Neuronal stem cell (in vitro differentiated cells): ENCODE data around the gene SLC6A9.
A peak's percentile ranks its signal among the peaks of the same experiment; 100 is the strongest.

Experiments
- DNase-seq: peaks from one replicate; pipeline ENCODE4 v3.0.0-alpha.2; 2013; ENCODE audit warnings: low spot score
- H2AFZ ChIP-seq: one replicate; pipeline ENCODE4 v1.6.1; 2013; ENCODE audit warnings: mild to moderate bottlenecking, low read length, inconsistent platforms
- H2AK5ac ChIP-seq: 2 replicates; pipeline ENCODE4 v1.6.1; 2013; ENCODE audit warnings: low read depth, mild to moderate bottlenecking, inconsistent platforms, low read length, moderate library complexity, mixed read lengths
- H2BK120ac ChIP-seq: 2 replicates; pipeline ENCODE4 v1.6.1; 2013; ENCODE audit warnings: low read depth, mild to moderate bottlenecking, inconsistent platforms, low read length, moderate library complexity, mixed read lengths
- H2BK12ac ChIP-seq: one replicate; pipeline ENCODE4 v1.6.1; 2013; ENCODE audit warnings: low read length, inconsistent platforms
- H2BK15ac ChIP-seq: 2 replicates; pipeline ENCODE4 v1.6.1; 2013; ENCODE audit warnings: mild to moderate bottlenecking, low read length, inconsistent platforms, mixed read lengths
- H2BK5ac ChIP-seq: one replicate; pipeline ENCODE4 v1.6.1; 2013; ENCODE audit warnings: inconsistent platforms, mild to moderate bottlenecking, low read length, moderate library complexity
- H3K14ac ChIP-seq: one replicate; pipeline ENCODE4 v1.6.1; 2013; ENCODE audit warnings: low read length, inconsistent platforms
- H3K18ac ChIP-seq: 2 replicates; pipeline ENCODE4 v1.6.1; 2013; ENCODE audit warnings: low read length, inconsistent platforms
- H3K23ac ChIP-seq: 2 replicates; pipeline ENCODE4 v1.6.1; 2013; ENCODE audit warnings: low read depth, mild to moderate bottlenecking, mixed read lengths, low read length, inconsistent platforms; ENCODE audit not compliant: poor library complexity
- H3K27ac ChIP-seq: replicated peaks from 3 replicates; pipeline ENCODE4 v1.5.1; 2013; ENCODE audit warnings: low read length, inconsistent platforms
- H3K27me3 ChIP-seq, 3 experiments: 2 replicates each; pipeline ENCODE4 v1.6.1; 2013; ENCODE audit warnings: low read length in 3 of 3, mild to moderate bottlenecking in 2 of 3, inconsistent platforms in 1 of 3, low read depth in 1 of 3, mixed read lengths in 1 of 3, moderate library complexity in 1 of 3; ENCODE audit not compliant: control insufficient read depth in 3 of 3, insufficient read depth in 3 of 3
- H3K36me3 ChIP-seq, 2 donors: replicated peaks in 1 of 2; 2 replicates each; pipeline ENCODE4 v1.6.1; 2013; ENCODE audit warnings: low read length in 2 of 2; ENCODE audit not compliant: control insufficient read depth in 2 of 2, insufficient read depth in 2 of 2
- H3K4ac ChIP-seq: 2 replicates; pipeline ENCODE4 v1.6.1; 2013; ENCODE audit warnings: inconsistent platforms, mild to moderate bottlenecking, low read length, moderate library complexity
- H3K4me1 ChIP-seq, 2 donors: 1 replicate in 1 of 2; 2 replicates in 1 of 2; pipeline ENCODE4 v1.6.1; 2013; ENCODE audit warnings: low read length in 2 of 2, low read depth in 1 of 2; ENCODE audit not compliant: control insufficient read depth in 2 of 2, insufficient read depth in 1 of 2
- H3K4me2 ChIP-seq: one replicate; pipeline ENCODE4 v1.6.1; 2013; ENCODE audit warnings: mild to moderate bottlenecking, low read length, inconsistent platforms; ENCODE audit not compliant: insufficient read depth, poor library complexity, severe bottlenecking
- H3K4me3 ChIP-seq, 2 donors: 2 replicates each; pipeline ENCODE4 v1.5.1; 2013; ENCODE audit warnings: low read length in 2 of 2, mild to moderate bottlenecking in 2 of 2, inconsistent platforms in 1 of 2, moderate library complexity in 1 of 2
- H3K79me1 ChIP-seq: one replicate; pipeline ENCODE4 v1.6.1; 2013; ENCODE audit warnings: low read depth, mild to moderate bottlenecking, inconsistent platforms, low read length, moderate library complexity
- H3K9ac ChIP-seq: one replicate; pipeline ENCODE4 v1.6.1; 2013; ENCODE audit warnings: mild to moderate bottlenecking, low read depth, low read length, inconsistent platforms; ENCODE audit not compliant: poor library complexity
- H3K9me3 ChIP-seq, 2 donors: replicated peaks in 1 of 2; 2 replicates each; pipeline versions ENCODE3 to v1.6.1; 2013; ENCODE audit warnings: low read length in 2 of 2, mild to moderate bottlenecking in 2 of 2, inconsistent platforms in 1 of 2, low read depth in 1 of 2, mixed read lengths in 1 of 2, moderate library complexity in 1 of 2; ENCODE audit not compliant: control insufficient read depth in 2 of 2, insufficient read depth in 1 of 2
- H4K8ac ChIP-seq: one replicate; pipeline ENCODE4 v1.6.1; 2013; ENCODE audit warnings: low read depth, mild to moderate bottlenecking, inconsistent platforms, low read length, moderate library complexity
- H4K91ac ChIP-seq: one replicate; pipeline ENCODE4 v1.6.1; 2013; ENCODE audit warnings: low read length, low read depth, mild to moderate bottlenecking, inconsistent platforms; ENCODE audit not compliant: poor library complexity
- WGBS, 2 donors: extraction: QIAGEN DNeasy Blood & Tissue Kit; methylation state at CpG; one replicate each; pipeline ENCODE4 v1.1.7; 2013; ENCODE audit warnings: missing lambda C conversion rate in 2 of 2, mixed read lengths in 1 of 2; ENCODE audit not compliant: insufficient read length in 2 of 2, insufficient replicate concordance in 1 of 2; ENCODE audit errors: extremely low coverage in 2 of 2; 5-methylcytosine and 5-hydroxymethylcytosine counted together

Gene SLC6A9

GRCh38 chr1:43990271-43991199 lies 40.7 kb downstream of the SLC6A9 start:
- no peaks in the 10 kb centered on the region for H3K79me1 ChIP-seq
- no peak overlapping the region for H2BK12ac ChIP-seq

GRCh38 chr1:43987159-43987902 lies 43.9 kb downstream of the SLC6A9 start:
- Histone ChIP-seq H3K4me3 (no peak overlapping the region), H3K4me2 (no peak overlapping the region), H3K4me1 (peaks cover 2 to 7% of the 10 kb centered on the region in 2 donors), H3K36me3 (peaks cover 22 to 59% of the 10 kb centered on the region in 2 donors), H2AK5ac (no peak overlapping the region), H2BK5ac (no peak overlapping the region), H3K23ac (no peak overlapping the region), H2BK12ac (no peak overlapping the region), H4K91ac (no peak overlapping the region), H3K79me1 (peaks cover 4% of the 10 kb centered on the region), H3K9ac (no peak overlapping the region), H4K8ac (peak overlapping the region; percentile 88), H2AFZ (no peak overlapping the region), H3K14ac (no peak overlapping the region), H2BK15ac (no peak overlapping the region), H3K27ac (no peak overlapping the region), H2BK120ac (no peak overlapping the region), H3K4ac (no peak overlapping the region), H3K9me3 (no peaks in the 10 kb centered on the region), H3K18ac (no peak overlapping the region), H3K27me3 (no peaks in the 10 kb centered on the region)
- DNase-seq = no peak
- no CpG with 5 or more reads among the region's 6 CpGs for WGBS, 2 donors

More at GRCh38 chr1:43990271-43991199, 40.7 kb downstream of the SLC6A9 start:
- peak overlapping the region; percentile 54 for H3K18ac ChIP-seq
- peak overlapping the region; percentile 92 for H3K4me2 ChIP-seq
- peak overlapping the region; percentile 31 for H3K14ac ChIP-seq
- no peak for DNase-seq
- WGBS, 2 donors = no CpG with 5 or more reads among the region's 19 CpGs
- peaks cover 11 to 28% of the 10 kb centered on the region in 2 donors for H3K36me3 ChIP-seq
- no peaks in the 10 kb centered on the region for H3K27me3 ChIP-seq
- H2BK5ac ChIP-seq = peak overlapping the region; percentile 84
- H3K27ac ChIP-seq = no peak overlapping the region
- H4K91ac ChIP-seq = no peak overlapping the region
- no peak overlapping the region for H2BK120ac ChIP-seq
- no peak overlapping the region for H4K8ac ChIP-seq
- peak overlapping the region; percentile 99 for H2AFZ ChIP-seq
- H2AK5ac ChIP-seq = peak overlapping the region; percentile 1
- H3K4me3 ChIP-seq = peak overlapping the region in 1 of 2 donors; percentile 63
- H3K9me3 ChIP-seq = no peaks in the 10 kb centered on the region
- H3K4ac ChIP-seq = no peak overlapping the region
- peak overlapping the region; percentile 75 for H3K23ac ChIP-seq
- H2BK15ac ChIP-seq = no peak overlapping the region
- H3K9ac ChIP-seq = peak overlapping the region; percentile 96
- peaks cover 2 to 15% of the 10 kb centered on the region in 2 donors for H3K4me1 ChIP-seq

GRCh38 chr1:43986712-43987111 lies 44.5 kb downstream of the SLC6A9 start:
- DNase-seq = no peak
- Histone ChIP-seq H2BK5ac (no peak overlapping the region), H2AFZ (no peak overlapping the region), H2AK5ac (no peak overlapping the region), H3K4me2 (no peak overlapping the region), H3K27me3 (no peaks in the 10 kb centered on the region), H3K14ac (no peak overlapping the region), H2BK12ac (no peak overlapping the region), H3K27ac (no peak overlapping the region), H4K8ac (no peak overlapping the region), H2BK120ac (no peak overlapping the region), H3K18ac (no peak overlapping the region), H2BK15ac (no peak overlapping the region), H3K4me3 (no peak overlapping the region), H3K9ac (no peak overlapping the region), H3K23ac (no peak overlapping the region), H3K4me1 (peaks cover 2 to 5% of the 10 kb centered on the region in 2 donors), H3K4ac (no peak overlapping the region), H4K91ac (no peak overlapping the region), H3K9me3 (no peaks in the 10 kb centered on the region), H3K36me3 (peaks cover 25 to 65% of the 10 kb centered on the region in 2 donors), H3K79me1 (peaks cover 7% of the 10 kb centered on the region)
- no CpG with 5 or more reads among the region's 6 CpGs for WGBS, 2 donors
